LNCaP clone FGC (cell line): ENCODE data around the gene PRDM11.

Experiments used
- DNase-seq: peaks from one replicate; pipeline ENCODE4 v3.0.0-alpha.2; 2011; ENCODE audit warnings: low read depth
- H3K4me3 ChIP-seq: 2 replicates; pipeline ENCODE4 v1.5.1; 2011; ENCODE audit warnings: mild to moderate bottlenecking, low read depth, low read length, control low read depth
- TF ChIP-seq, protein P1 (sequence below): IDR thresholded peaks from 2 replicates; pipeline ENCODE4 v1.5.1; 2012; ENCODE audit warnings: mild to moderate bottlenecking; ENCODE audit not compliant: control insufficient read depth, insufficient read depth; ENCODE audit errors: extremely low read depth

The PRDM11 gene

DNA sequence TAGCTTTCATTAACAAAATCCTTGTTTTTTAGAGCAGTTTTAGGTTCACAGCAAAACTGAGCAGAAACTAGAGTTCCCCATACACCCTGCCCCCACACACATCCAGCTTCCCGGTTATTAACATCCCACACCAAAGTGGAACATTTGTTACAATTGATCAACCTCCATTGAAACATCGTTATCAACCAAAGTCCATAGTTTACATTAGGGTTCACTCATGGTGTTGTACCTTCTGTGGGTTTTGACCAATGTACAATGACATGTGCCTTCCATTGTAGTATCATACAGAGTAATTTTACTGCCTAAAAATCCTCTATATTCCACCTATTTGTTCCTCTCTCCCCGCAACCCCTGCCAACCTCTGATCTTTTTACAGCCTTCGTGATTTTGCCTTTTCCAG lies 28.5 kb downstream of the PRDM11 start:
- TF ChIP-seq, protein P1, sequence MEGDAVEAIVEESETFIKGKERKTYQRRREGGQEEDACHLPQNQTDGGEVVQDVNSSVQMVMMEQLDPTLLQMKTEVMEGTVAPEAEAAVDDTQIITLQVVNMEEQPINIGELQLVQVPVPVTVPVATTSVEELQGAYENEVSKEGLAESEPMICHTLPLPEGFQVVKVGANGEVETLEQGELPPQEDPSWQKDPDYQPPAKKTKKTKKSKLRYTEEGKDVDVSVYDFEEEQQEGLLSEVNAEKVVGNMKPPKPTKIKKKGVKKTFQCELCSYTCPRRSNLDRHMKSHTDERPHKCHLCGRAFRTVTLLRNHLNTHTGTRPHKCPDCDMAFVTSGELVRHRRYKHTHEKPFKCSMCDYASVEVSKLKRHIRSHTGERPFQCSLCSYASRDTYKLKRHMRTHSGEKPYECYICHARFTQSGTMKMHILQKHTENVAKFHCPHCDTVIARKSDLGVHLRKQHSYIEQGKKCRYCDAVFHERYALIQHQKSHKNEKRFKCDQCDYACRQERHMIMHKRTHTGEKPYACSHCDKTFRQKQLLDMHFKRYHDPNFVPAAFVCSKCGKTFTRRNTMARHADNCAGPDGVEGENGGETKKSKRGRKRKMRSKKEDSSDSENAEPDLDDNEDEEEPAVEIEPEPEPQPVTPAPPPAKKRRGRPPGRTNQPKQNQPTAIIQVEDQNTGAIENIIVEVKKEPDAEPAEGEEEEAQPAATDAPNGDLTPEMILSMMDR = no peak
- no peak overlapping the region for H3K4me3 ChIP-seq

DNA sequence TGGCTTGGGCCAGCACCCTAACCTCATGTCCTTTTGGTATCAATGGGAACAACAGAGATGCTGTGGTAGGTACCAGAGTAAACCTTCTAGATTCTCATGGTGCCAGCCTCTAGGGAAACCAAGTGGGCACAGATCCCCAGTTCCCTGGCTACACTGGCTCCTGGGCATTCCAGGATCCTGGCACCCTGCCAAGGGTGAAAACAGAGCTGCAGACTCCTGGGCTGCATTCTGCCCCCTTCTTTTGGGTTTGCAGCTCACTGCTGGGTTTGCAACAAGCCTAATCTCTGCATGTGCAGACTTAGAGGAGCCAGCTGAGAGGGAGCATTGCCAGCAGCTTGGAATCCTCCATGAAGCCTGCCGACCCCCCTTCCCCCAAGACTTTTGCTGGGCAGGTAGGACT lies 30.6 kb downstream of the PRDM11 start:
- TF ChIP-seq, protein P1 = no peak
- no peak for DNase-seq
- no peak overlapping the region for H3K4me3 ChIP-seq

More for the DNA sequence above, 28.5 kb downstream of the PRDM11 start:
- DNase-seq = no peak

DNA sequence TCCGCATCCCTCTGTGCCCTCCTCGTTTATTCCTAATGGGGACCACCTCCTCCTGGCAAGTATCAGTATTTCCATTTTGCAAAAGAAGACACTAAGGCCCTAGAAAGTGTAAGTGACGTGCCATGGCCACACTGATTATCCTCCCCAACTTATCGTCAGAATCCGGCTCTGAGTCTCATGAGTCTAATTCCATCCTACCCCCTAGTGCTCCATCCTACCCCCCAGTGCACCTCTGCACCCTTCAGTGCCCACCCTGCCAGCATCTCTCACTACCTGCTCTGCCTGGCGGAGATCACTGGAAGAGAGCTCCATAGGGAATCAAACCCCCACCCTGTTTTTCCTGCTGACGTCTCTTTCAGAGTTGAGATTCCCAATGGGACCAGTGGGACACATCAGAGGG lies 31.8 kb downstream of the PRDM11 start:
- TF ChIP-seq, protein P1 = no peak
- no peak overlapping the region for H3K4me3 ChIP-seq
- no peak for DNase-seq

- TF ChIP-seq, protein P1 = no peak
- no peak overlapping the region for H3K4me3 ChIP-seq
- no peak for DNase-seq
These were observed 32.6 kb downstream of the PRDM11 start for GRCh38 chr11:45178890-45179671.

- no peak overlapping the region for H3K4me3 ChIP-seq
- no peak for DNase-seq
- TF ChIP-seq, protein P1 = no peak
These were observed 33.3 kb downstream of the PRDM11 start for GRCh38 chr11:45179686-45180178.

- no peak for DNase-seq
- no peak overlapping the region for H3K4me3 ChIP-seq
- TF ChIP-seq, protein P1 = peak; percentile 16; the same call in 1 of the 2 replicates
These were observed 33.9 kb downstream of the PRDM11 start for GRCh38 chr11:45180179-45180847.
